Mesothelial cell of epicardium (in vitro differentiated cells): ENCODE data around the gene TUBA3E. TPM values are rescaled to one million over a fixed set of nuclear protein-coding genes. Genes with fewer than 3 reads are reported as not detected.
"Not testable (repeated sequence)": the region's sequence is repeated elsewhere in the genome, so short reads cannot be mapped to it uniquely, and the experiment has no call there.

Source experiments
- DNase-seq, 2 experiments: peaks; one replicate each; pipeline ENCODE4 v3.0.0; 2021; ENCODE audit warnings: low spot score in 2 of 2; ENCODE audit not compliant: unreplicated experiment in 2 of 2
- H3K27ac Mint-ChIP-seq: 2 replicates; pipeline ENCODE4 v1.8.0; 2021; ENCODE audit warnings: mixed read lengths
- H3K27me3 Mint-ChIP-seq: 2 replicates; pipeline ENCODE4 v1.8.0; 2021; ENCODE audit warnings: low read depth, mixed read lengths
- H3K36me3 Mint-ChIP-seq: 2 replicates; pipeline ENCODE4 v1.8.0; 2021; ENCODE audit warnings: mixed read lengths
- H3K4me1 Mint-ChIP-seq: 2 replicates; pipeline ENCODE4 v1.8.0; 2021; ENCODE audit warnings: mixed read lengths
- H3K4me3 Mint-ChIP-seq: 2 replicates; pipeline ENCODE4 v1.8.0; 2021; ENCODE audit warnings: mild to moderate bottlenecking, moderate library complexity, mixed read lengths
- H3K9me3 Mint-ChIP-seq: 2 replicates; pipeline ENCODE4 v1.8.0; 2021; ENCODE audit warnings: mixed read lengths
- total RNA-seq: library from RNA; stranded (reverse); gene quantifications from 3 replicates; pipeline ENCODE4 v1.2.1, GENCODE V29; 2021
- TF ChIP-seq, protein P1 (sequence below): fragments of 200-600 bp; sonication (generic); IDR thresholded peaks from one replicate; pipeline ENCODE4 v1.5.0; 2021; ENCODE audit warnings: antibody characterized with exemption; ENCODE audit not compliant: unreplicated experiment

TUBA3E gene
- total RNA-seq, 1 donor from 2014 or later = not detected

DNA sequence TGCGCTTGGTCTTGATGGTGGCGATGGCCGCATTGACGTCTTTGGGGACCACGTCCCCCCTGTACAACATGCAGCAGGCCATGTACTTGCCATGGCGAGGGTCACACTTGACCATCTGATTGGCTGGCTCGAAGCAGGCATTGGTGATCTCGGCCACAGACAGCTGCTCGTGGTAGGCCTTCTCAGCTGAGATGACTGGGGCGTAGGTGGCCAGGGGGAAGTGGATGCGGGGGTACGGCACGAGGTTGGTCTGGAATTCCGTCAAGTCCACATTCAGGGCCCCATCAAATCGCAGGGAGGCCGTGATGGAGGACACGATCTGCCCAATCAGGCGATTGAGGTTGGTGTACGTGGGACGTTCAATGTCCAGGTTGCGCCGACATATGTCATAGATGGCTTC, 4.4 kb downstream of the TUBA3E start:
- H3K36me3 Mint-ChIP-seq, H3K27ac Mint-ChIP-seq, H3K4me3 Mint-ChIP-seq, H3K9me3 Mint-ChIP-seq, H3K27me3 Mint-ChIP-seq, H3K4me1 Mint-ChIP-seq, DNase-seq: not testable (repeated sequence)

DNA sequence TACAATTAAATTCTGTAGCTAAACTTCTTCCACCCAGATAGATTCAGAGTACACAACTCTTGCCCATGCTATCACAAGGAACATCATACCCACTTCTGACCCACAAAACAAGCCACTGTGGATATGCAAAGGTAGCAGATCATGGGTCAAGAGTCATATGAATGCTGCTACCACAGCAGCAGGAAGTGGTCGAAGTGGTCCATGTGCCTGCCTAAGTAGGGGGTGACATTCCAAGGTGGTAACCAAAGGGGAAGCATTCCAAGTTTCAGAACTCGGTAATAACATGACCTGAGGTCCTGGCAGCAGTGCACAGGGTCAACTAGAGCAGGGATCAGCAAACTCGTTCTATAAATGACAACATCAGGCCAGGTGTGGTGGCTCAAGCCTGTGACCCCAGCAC, 5.8 kb downstream of the TUBA3E start:
- DNase-seq, H3K4me1 Mint-ChIP-seq, H3K27me3 Mint-ChIP-seq, H3K36me3 Mint-ChIP-seq, H3K9me3 Mint-ChIP-seq, H3K4me3 Mint-ChIP-seq, H3K27ac Mint-ChIP-seq: not testable (repeated sequence)

- not testable (repeated sequence) for H3K4me3 Mint-ChIP-seq, H3K27me3 Mint-ChIP-seq, H3K9me3 Mint-ChIP-seq, DNase-seq, H3K4me1 Mint-ChIP-seq, H3K36me3 Mint-ChIP-seq, H3K27ac Mint-ChIP-seq
These were observed 6.9 kb downstream of the TUBA3E start for GRCh38 chr2:130191319-130191718.

GRCh38 chr2:130190237-130190636, 8.0 kb downstream of the TUBA3E start:
- Mint-ChIP-seq H3K36me3 (peaks cover 9% of the 10 kb centered on the region), H3K9me3 (no peaks in the 10 kb centered on the region), H3K27me3 (no peaks in the 10 kb centered on the region), H3K4me1 (no peaks in the 10 kb centered on the region), H3K4me3 (no peak overlapping the region), H3K27ac (no peak overlapping the region)
- TF ChIP-seq, protein P1, sequence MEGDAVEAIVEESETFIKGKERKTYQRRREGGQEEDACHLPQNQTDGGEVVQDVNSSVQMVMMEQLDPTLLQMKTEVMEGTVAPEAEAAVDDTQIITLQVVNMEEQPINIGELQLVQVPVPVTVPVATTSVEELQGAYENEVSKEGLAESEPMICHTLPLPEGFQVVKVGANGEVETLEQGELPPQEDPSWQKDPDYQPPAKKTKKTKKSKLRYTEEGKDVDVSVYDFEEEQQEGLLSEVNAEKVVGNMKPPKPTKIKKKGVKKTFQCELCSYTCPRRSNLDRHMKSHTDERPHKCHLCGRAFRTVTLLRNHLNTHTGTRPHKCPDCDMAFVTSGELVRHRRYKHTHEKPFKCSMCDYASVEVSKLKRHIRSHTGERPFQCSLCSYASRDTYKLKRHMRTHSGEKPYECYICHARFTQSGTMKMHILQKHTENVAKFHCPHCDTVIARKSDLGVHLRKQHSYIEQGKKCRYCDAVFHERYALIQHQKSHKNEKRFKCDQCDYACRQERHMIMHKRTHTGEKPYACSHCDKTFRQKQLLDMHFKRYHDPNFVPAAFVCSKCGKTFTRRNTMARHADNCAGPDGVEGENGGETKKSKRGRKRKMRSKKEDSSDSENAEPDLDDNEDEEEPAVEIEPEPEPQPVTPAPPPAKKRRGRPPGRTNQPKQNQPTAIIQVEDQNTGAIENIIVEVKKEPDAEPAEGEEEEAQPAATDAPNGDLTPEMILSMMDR = no peak
- no peak for DNase-seq

DNA sequence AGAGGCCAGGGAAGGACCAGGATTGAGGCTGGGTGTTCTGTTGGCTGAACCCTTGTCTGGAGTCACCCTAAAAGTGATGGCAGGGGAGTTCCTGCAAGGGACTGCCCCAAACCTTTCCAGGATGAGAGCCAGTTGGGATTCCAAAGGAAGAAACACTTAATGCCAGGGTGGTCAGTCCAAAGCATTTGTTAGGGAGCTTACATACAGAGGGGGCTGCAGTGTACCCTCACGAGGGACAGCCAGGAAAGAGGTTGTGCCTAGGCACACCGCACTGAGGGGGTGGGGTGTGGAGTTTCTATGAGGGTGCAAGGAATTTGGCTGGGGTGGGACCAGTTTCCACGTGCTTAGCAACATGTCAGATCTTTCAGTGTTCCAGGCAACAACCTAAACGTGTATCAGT, 9.3 kb downstream of the TUBA3E start:
- H3K4me1 Mint-ChIP-seq, H3K27me3 Mint-ChIP-seq, H3K36me3 Mint-ChIP-seq, H3K4me3 Mint-ChIP-seq, H3K27ac Mint-ChIP-seq, DNase-seq, H3K9me3 Mint-ChIP-seq: not testable (repeated sequence)

GRCh38 chr2:130187859-130188792, 10.1 kb downstream of the TUBA3E start:
- H3K36me3 Mint-ChIP-seq, H3K27me3 Mint-ChIP-seq, H3K9me3 Mint-ChIP-seq, DNase-seq, H3K27ac Mint-ChIP-seq, H3K4me3 Mint-ChIP-seq, H3K4me1 Mint-ChIP-seq: not testable (repeated sequence)

GRCh38 chr2:130187268-130187667, 11.0 kb downstream of the TUBA3E start:
- H3K9me3 Mint-ChIP-seq = no peaks in the 10 kb centered on the region
- no peaks in the 10 kb centered on the region for H3K27me3 Mint-ChIP-seq
- DNase-seq = no peak
- H3K36me3 Mint-ChIP-seq = peaks cover 9% of the 10 kb centered on the region
- no peak overlapping the region for H3K4me3 Mint-ChIP-seq
- H3K27ac Mint-ChIP-seq = no peak overlapping the region
- peaks cover 13% of the 10 kb centered on the region for H3K4me1 Mint-ChIP-seq
- TF ChIP-seq, protein P1 = no peak

GRCh38 chr2:130186391-130186790, 11.8 kb downstream of the TUBA3E start:
- H3K4me3 Mint-ChIP-seq = no peak overlapping the region
- TF ChIP-seq, protein P1 = no peak
- H3K4me1 Mint-ChIP-seq = peaks cover 13% of the 10 kb centered on the region
- no peak overlapping the region for H3K27ac Mint-ChIP-seq
- no peak for DNase-seq
- H3K27me3 Mint-ChIP-seq = no peaks in the 10 kb centered on the region
- H3K36me3 Mint-ChIP-seq = peaks cover 7% of the 10 kb centered on the region
- no peaks in the 10 kb centered on the region for H3K9me3 Mint-ChIP-seq
